Measurements from ENCODE around the gene CDH10. TPM values are rescaled to one million over a fixed set of nuclear protein-coding genes. Genes with fewer than 3 reads are reported as not detected.

The CDH10 gene
- polyA plus RNA-seq, 1 of the 3 experiments (the other 2 are of a cell fraction), result 0.10 TPM

- H3K4me1 ChIP-seq (ENCODE audit: control insufficient read depth in 1 of 2, insufficient read depth in 2 of 2, low read depth in 1 of 2, low read length in 1 of 2), result no peaks in the 10 kb centered on the region
- no peaks in the 10 kb centered on the region for H3K36me3 ChIP-seq (replicated peaks in 1 of 2; ENCODE audit: control insufficient read depth in 1 of 2, insufficient read depth in 2 of 2, low read length in 1 of 2)
- no peak overlapping the region; the same call in 1 of the 2 replicates for H2AFZ ChIP-seq (ENCODE audit: low read depth)
- no peaks in the 10 kb centered on the region for H3K79me2 ChIP-seq (ENCODE audit: insufficient read depth)
- WGBS (ENCODE audit: low lambda C conversion rate), result 4% methylated on average over 3 of the region's 3 CpGs
- H3K9me2 ChIP-seq, result no peaks in the 10 kb centered on the region
- H3K9me3 ChIP-seq, result no peaks in the 10 kb centered on the region
- no peak overlapping the region for H3K27ac ChIP-seq (ENCODE audit: low read depth in 2 of 2, low read length in 1 of 2)
- no peak overlapping the region for H3K4me2 ChIP-seq
- ChIA-PET POLR2A (no interaction called here), CTCF (no interaction called here)
- H3K27me3 ChIP-seq (ENCODE audit: insufficient read depth), result no peaks in the 10 kb centered on the region
- TF ChIP-seq REST (IDR thresholded peaks at IDR 0.05; ENCODE audit: low read depth, low read length) (no peak), RCOR1 (IDR thresholded peaks at IDR 0.05; ENCODE audit: low read length) (no peak), GATA2 (CRISPR knock-in tag; IDR thresholded peaks at IDR 0.05) (no peak), RFX5 (IDR thresholded peaks at IDR 0.05; ENCODE audit: low read length) (no peak), ELF1 (IDR thresholded peaks at IDR 0.05) (no peak)
- H3F3A ChIP-seq (replicated peaks; ENCODE audit: insufficient read depth), result no peaks in the 10 kb centered on the region
- no peaks in the 10 kb centered on the region for H4K20me1 ChIP-seq (ENCODE audit: insufficient read depth)
- DNase-seq, result no peak
- no peak overlapping the region for H3K4me3 ChIP-seq (ENCODE audit: low read depth in 2 of 2, low read length in 1 of 2)
- H3K9ac ChIP-seq, result no peak overlapping the region
These were observed 170.1 kb downstream of the CDH10 start for GRCh38 chr5:24474685-24475084.

GRCh38 chr5:24472518-24472917, 172.3 kb downstream of the CDH10 start:
- Histone ChIP-seq H2AFZ (ENCODE audit: low read depth) (no peak overlapping the region), H3K4me2 (no peak overlapping the region), H3K9me2 (no peaks in the 10 kb centered on the region), H3K36me3 (replicated peaks in 1 of 2; ENCODE audit: control insufficient read depth in 1 of 2, insufficient read depth in 2 of 2, low read length in 1 of 2) (no peaks in the 10 kb centered on the region), H3F3A (replicated peaks; ENCODE audit: insufficient read depth) (no peaks in the 10 kb centered on the region), H3K27me3 (ENCODE audit: insufficient read depth) (no peaks in the 10 kb centered on the region), H3K4me1 (ENCODE audit: control insufficient read depth in 1 of 2, insufficient read depth in 2 of 2, low read depth in 1 of 2, low read length in 1 of 2) (no peaks in the 10 kb centered on the region), H4K20me1 (ENCODE audit: insufficient read depth) (no peaks in the 10 kb centered on the region), H3K27ac (ENCODE audit: low read depth in 2 of 2, low read length in 1 of 2) (no peak overlapping the region), H3K4me3 (ENCODE audit: low read depth in 2 of 2, low read length in 1 of 2) (no peak overlapping the region), H3K79me2 (ENCODE audit: insufficient read depth) (no peaks in the 10 kb centered on the region), H3K9ac (no peak overlapping the region), H3K9me3 (no peaks in the 10 kb centered on the region)
- no peak for DNase-seq
- no peak for TF ChIP-seq JUND (IDR thresholded peaks at IDR 0.05)
- TF ChIP-seq POLR2AphosphoS5 (IDR thresholded peaks at IDR 0.05; ENCODE audit: low read depth, low read length), result no peak
- TF ChIP-seq FOXM1 (IDR thresholded peaks at IDR 0.05; ENCODE audit: low read depth), result no peak
- no peak for TF ChIP-seq USF1 (IDR thresholded peaks at IDR 0.05; ENCODE audit: borderline replicate concordance, low read depth)
- TF ChIP-seq ELF1 (IDR thresholded peaks at IDR 0.05), result no peak
- no peak for TF ChIP-seq FOSL2 (IDR thresholded peaks at IDR 0.05; ENCODE audit: borderline replicate concordance, low read depth)
- TF ChIP-seq RFX5 (IDR thresholded peaks at IDR 0.05; ENCODE audit: low read length), result no peak
- TF ChIP-seq MXI1 (IDR thresholded peaks at IDR 0.05; ENCODE audit: low read depth, low read length), result no peak
- no peak for TF ChIP-seq MAX (IDR thresholded peaks at IDR 0.05; ENCODE audit: low read depth)
- ChIA-PET POLR2A (no interaction called here), CTCF (interaction anchor here (1.0 kb wide), 1 partner anchor 17 kb away, joined by 4 read pairs; no protein-coding TSS in a partner anchor)
